WTC11 (cell line): ENCODE results near the gene PPP1R14C. TPM values are rescaled to one million over a fixed set of nuclear protein-coding genes. Genes with fewer than 3 reads are reported as not detected.

Experiments
- ATAC-seq: fragments of 200-7000 bp; cut with Tn5 transposase; 2 replicates; pipeline ENCODE4 v1.10.0; 2021; ENCODE audit warnings: mild to moderate bottlenecking, moderate library complexity
- CTCF ChIA-PET: fragments of 300-600 bp; sonication (Branson Sonifier 250); formaldehyde crosslinking; loops from one replicate; lab custom pipeline; 2021; ENCODE audit warnings: antibody characterized with exemption; lab: Charles Lee
- POLR2A ChIA-PET: fragments of 350-600 bp; sonication (Branson Sonifier 250); formaldehyde crosslinking; loops from one replicate; lab custom pipeline; 2021; ENCODE audit warnings: antibody characterized with exemption; lab: Charles Lee
- DNase-seq: peaks from one replicate; pipeline ENCODE4 v3.0.0; 2021; ENCODE audit warnings: low spot score
- H3K27ac Mint-ChIP-seq: 2 replicates; pipeline ENCODE4 v1.8.0; 2021; ENCODE audit warnings: mixed read lengths
- H3K27me3 Mint-ChIP-seq: 2 replicates; pipeline ENCODE4 v1.8.0; 2021; ENCODE audit warnings: low read depth, mild to moderate bottlenecking, moderate library complexity, mixed read lengths
- H3K36me3 Mint-ChIP-seq: 2 replicates; pipeline ENCODE4 v1.8.0; 2021; ENCODE audit warnings: mixed read lengths
- H3K4me1 Mint-ChIP-seq: 2 replicates; pipeline ENCODE4 v1.8.0; 2022; ENCODE audit warnings: mixed read lengths
- H3K4me3 Mint-ChIP-seq: 2 replicates; pipeline ENCODE4 v1.8.0; 2021; ENCODE audit warnings: mild to moderate bottlenecking, moderate library complexity, mixed read lengths
- H3K9me3 Mint-ChIP-seq: 2 replicates; pipeline ENCODE4 v1.8.0; 2021; ENCODE audit warnings: mixed read lengths
- AR ChIP-seq: fragments of 250-450 bp; sonication (Bioruptor Pico); IDR thresholded peaks from 2 replicates; pipeline ENCODE4 v1.9.0; 2021; ENCODE audit warnings: mild to moderate bottlenecking
- ARID4B ChIP-seq: sonication (generic); formaldehyde crosslinking; IDR thresholded peaks from 2 replicates; pipeline ENCODE4 v1.8.0; 2023; ENCODE audit warnings: missing genetic modification reagents, mild to moderate bottlenecking, borderline replicate concordance
- CDX4 ChIP-seq: fragments of 250-450 bp; sonication (Bioruptor Pico); IDR thresholded peaks from 2 replicates; pipeline ENCODE4 v1.9.0; 2021; ENCODE audit warnings: moderate library complexity, mild to moderate bottlenecking, inconsistent platforms, borderline replicate concordance
- CREB1 ChIP-seq: sonication (generic); formaldehyde crosslinking; IDR thresholded peaks from 2 replicates; pipeline ENCODE4 v1.8.0; 2023; ENCODE audit warnings: mild to moderate bottlenecking, missing genetic modification reagents
- HMGXB4 ChIP-seq: sonication (generic); formaldehyde crosslinking; IDR thresholded peaks from 2 replicates; pipeline ENCODE4 v1.8.1; 2023; ENCODE audit warnings: mild to moderate bottlenecking, moderate library complexity, missing genetic modification reagents
- IRF2 ChIP-seq: sonication (generic); formaldehyde crosslinking; IDR thresholded peaks from 2 replicates; pipeline ENCODE4 v1.8.0; 2022; ENCODE audit warnings: low read depth, missing genetic modification reagents, borderline replicate concordance
- NFYB ChIP-seq: sonication (generic); formaldehyde crosslinking; conservative IDR thresholded peaks from 2 replicates; pipeline ENCODE4 v1.8.0; 2022; ENCODE audit warnings: low read depth, missing genetic modification reagents
- NR1H2 ChIP-seq: sonication (generic); formaldehyde crosslinking; IDR thresholded peaks from 2 replicates; pipeline ENCODE4 v1.9.0; 2021; ENCODE audit warnings: mild to moderate bottlenecking, moderate library complexity, missing genetic modification reagents
- NR3C1 ChIP-seq: sonication (generic); formaldehyde crosslinking; conservative IDR thresholded peaks from 2 replicates; pipeline ENCODE4 v1.8.1; 2023; ENCODE audit warnings: low read depth, mild to moderate bottlenecking, missing genetic modification reagents
- SMAD3 ChIP-seq: sonication (generic); formaldehyde crosslinking; IDR thresholded peaks from 2 replicates; pipeline ENCODE4 v1.8.0; 2022; ENCODE audit warnings: missing genetic modification reagents, mild to moderate bottlenecking, borderline replicate concordance
- SOX15 ChIP-seq: fragments of 250-450 bp; sonication (Bioruptor Pico); IDR thresholded peaks from 2 replicates; pipeline ENCODE4 v1.9.0; 2021; ENCODE audit warnings: mild to moderate bottlenecking
- USF2 ChIP-seq: sonication (generic); formaldehyde crosslinking; IDR thresholded peaks from 2 replicates; pipeline ENCODE4 v1.8.1; 2023; ENCODE audit warnings: mild to moderate bottlenecking, missing genetic modification reagents, moderate library complexity
- ZMAT4 ChIP-seq: fragments of 250-450 bp; sonication (Bioruptor Pico); IDR thresholded peaks from 2 replicates; pipeline ENCODE4 v1.9.0; 2021; ENCODE audit warnings: mild to moderate bottlenecking
- ZSCAN18 ChIP-seq: fragments of 250-450 bp; sonication (Bioruptor Pico); IDR thresholded peaks from 2 replicates; pipeline ENCODE4 v2.1.2; 2022; ENCODE audit warnings: mild to moderate bottlenecking, moderate library complexity
- total RNA-seq: library from RNA; stranded (reverse); gene quantifications from 3 replicates; pipeline ENCODE4 v1.2.3, GENCODE V29; 2021

Gene PPP1R14C
- total RNA-seq, 1 experiment from 2014 or later: 1.1 TPM

- no peak for ATAC-seq
- Mint-ChIP-seq H3K4me3 (no peak overlapping the region), H3K4me1 (no peaks in the 10 kb centered on the region)
- TF ChIP-seq USF2 (CRISPR knock-in tag) (no peak), ARID4B (CRISPR knock-in tag) (no peak), SOX15 (CRISPR knock-in tag) (no peak), NR1H2 (no peak), IRF2 (CRISPR knock-in tag) (no peak), NFYB (CRISPR knock-in tag) (no peak), AR (CRISPR knock-in tag) (no peak), CDX4 (CRISPR knock-in tag) (no peak), HMGXB4 (no peak), ZMAT4 (no peak), NR3C1 (no peak)
- TF ChIP-seq, all 79 proteins: peak for 0
- Mint-ChIP-seq H3K36me3 (peaks cover 19% of the 10 kb centered on the region), H3K27ac (no peak overlapping the region), H3K9me3 (peaks cover 30% of the 10 kb centered on the region), H3K27me3 (no peaks in the 10 kb centered on the region; the same call in 1 of the 2 replicates)
- no peak for DNase-seq
- ChIA-PET CTCF (no interaction called here), POLR2A (no interaction called here)
These were observed 150.8 kb downstream of the PPP1R14C start for GRCh38 chr6:150293423-150294173.

- Mint-ChIP-seq H3K4me1 (no peaks in the 10 kb centered on the region), H3K4me3 (no peak overlapping the region), H3K27me3 (no peaks in the 10 kb centered on the region; the same call in 1 of the 2 replicates), H3K36me3 (peaks cover 19% of the 10 kb centered on the region), H3K27ac (no peak overlapping the region), H3K9me3 (peaks cover 30% of the 10 kb centered on the region)
- DNase-seq: no peak
- ChIA-PET CTCF (no interaction called here), POLR2A (no interaction called here)
- no peak for ATAC-seq
- TF ChIP-seq SMAD3 (CRISPR knock-in tag) (no peak), ARID4B (CRISPR knock-in tag) (no peak), NFYB (CRISPR knock-in tag) (no peak), CREB1 (CRISPR knock-in tag) (no peak), USF2 (CRISPR knock-in tag) (no peak), ZSCAN18 (CRISPR knock-in tag) (no peak)
These were observed 154.0 kb downstream of the PPP1R14C start for GRCh38 chr6:150296890-150297289.
